ENCODE results near the gene SPAST. TPM values are rescaled to one million over a fixed set of nuclear protein-coding genes. Genes with fewer than 3 reads are reported as not detected.
"Not testable (repeated sequence)": the region's sequence is repeated elsewhere in the genome, so short reads cannot be mapped to it uniquely, and the experiment has no call there.

SPAST gene
- 10 to 100 TPM; 18.2 to 46.9 (median 23.4) TPM for total RNA-seq

DNA sequence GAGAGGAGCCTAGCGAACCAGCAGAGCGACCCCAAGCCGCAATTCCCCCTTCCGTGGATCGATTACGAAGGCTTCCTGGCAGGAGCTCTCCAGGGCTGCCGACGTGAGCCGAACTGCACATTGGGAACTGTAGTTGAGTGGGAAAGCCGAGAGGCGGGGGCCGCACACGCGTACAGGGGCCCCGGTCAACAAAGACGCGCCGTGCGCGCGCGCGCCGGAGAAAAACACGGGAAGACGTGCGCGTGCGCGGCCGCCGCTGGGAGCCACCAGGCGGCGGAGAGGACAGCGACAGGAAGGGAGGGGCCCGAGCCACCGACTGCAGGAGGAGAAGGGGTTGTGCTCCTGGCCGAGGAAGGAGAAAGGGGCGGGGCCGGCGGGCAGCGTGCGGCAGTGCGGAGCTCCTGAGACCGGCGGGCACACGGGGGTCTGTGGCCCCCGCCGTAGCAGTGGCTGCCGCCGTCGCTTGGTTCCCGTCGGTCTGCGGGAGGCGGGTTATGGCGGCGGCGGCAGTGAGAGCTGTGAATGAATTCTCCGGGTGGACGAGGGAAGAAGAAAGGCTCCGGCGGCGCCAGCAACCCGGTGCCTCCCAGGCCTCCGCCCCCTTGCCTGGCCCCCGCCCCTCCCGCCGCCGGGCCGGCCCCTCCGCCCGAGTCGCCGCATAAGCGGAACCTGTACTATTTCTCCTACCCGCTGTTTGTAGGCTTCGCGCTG is at the start of gene SPAST:
SPAST (plus strand) TSS at position 247 of the 711 bp plus-strand sequence; CDS start at position 523, 276 bp downstream.
- peak; percentile 97 to 99 (median 98) for DNase-seq
- H3K4me1 ChIP-seq: peaks cover 0 to 13% (median 3%) of the 10 kb centered on the region in 4 donors
- no peaks in the 10 kb centered on the region for H3K27me3 ChIP-seq
- TF ChIP-seq, protein P1, sequence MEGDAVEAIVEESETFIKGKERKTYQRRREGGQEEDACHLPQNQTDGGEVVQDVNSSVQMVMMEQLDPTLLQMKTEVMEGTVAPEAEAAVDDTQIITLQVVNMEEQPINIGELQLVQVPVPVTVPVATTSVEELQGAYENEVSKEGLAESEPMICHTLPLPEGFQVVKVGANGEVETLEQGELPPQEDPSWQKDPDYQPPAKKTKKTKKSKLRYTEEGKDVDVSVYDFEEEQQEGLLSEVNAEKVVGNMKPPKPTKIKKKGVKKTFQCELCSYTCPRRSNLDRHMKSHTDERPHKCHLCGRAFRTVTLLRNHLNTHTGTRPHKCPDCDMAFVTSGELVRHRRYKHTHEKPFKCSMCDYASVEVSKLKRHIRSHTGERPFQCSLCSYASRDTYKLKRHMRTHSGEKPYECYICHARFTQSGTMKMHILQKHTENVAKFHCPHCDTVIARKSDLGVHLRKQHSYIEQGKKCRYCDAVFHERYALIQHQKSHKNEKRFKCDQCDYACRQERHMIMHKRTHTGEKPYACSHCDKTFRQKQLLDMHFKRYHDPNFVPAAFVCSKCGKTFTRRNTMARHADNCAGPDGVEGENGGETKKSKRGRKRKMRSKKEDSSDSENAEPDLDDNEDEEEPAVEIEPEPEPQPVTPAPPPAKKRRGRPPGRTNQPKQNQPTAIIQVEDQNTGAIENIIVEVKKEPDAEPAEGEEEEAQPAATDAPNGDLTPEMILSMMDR (IDR thresholded peaks at IDR 0.05): peak; percentile 54 to 96 (median 76)
- peak in 1 of 2 donors; percentile 64 for TF ChIP-seq POLR2A (IDR thresholded peaks at IDR 0.05)
- H3K9me3 ChIP-seq: no peaks in the 10 kb centered on the region
- peak within 1 kb of the TSS; percentile 74 to 92 (median 84) for H3K4me3 ChIP-seq
- peak within 1 kb of the TSS; percentile 88 to 96 (median 90) for H3K27ac ChIP-seq
- peaks cover 0 to 9% (median 0%) of the 10 kb centered on the region in 3 donors for H3K36me3 ChIP-seq

DNA sequence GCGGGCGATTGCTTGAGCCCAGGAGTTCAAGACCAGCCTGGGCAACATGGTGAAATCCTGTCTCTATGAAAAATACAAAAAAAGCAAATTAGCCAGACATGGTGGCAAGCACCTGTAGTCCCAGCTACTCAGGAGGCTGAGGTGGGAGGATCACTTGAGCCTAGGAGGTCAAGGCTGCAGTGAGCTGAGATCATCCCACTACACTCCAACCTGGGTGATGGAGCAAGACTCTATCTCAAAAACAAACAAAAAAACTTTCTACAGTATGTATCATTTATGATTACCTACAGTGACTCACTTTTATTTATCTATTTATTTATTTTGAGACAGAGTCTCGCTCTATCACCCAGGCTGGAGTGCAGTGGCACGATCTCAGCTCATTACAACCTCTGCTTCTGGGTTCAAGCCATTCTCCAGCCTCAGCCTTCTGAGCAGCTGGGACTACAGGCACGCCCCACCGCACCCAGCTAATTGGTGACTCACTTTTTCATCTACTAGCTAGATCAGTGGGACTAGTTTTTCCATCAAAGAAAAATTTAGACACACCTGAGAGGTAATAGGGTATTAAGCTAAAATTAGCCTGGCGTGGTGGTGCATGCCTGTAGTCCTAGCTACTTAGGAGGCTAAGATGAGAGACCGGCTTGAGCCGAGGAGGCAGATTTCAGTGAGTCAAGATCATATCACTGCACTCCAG is 44.4 kb upstream of the SPAST start:
- not testable (repeated sequence) for H3K9me3 ChIP-seq, H3K4me3 ChIP-seq, H3K4me1 ChIP-seq, H3K27ac ChIP-seq, H3K27me3 ChIP-seq
- DNase-seq: peak in 2 of 3 donors; percentile 60 to 65
- peaks cover 0 to 27% (median 0%) of the 10 kb centered on the region in 3 donors for H3K36me3 ChIP-seq

GRCh38 chr2:32034198-32034887 is 29.0 kb upstream of the SPAST start:
- H3K4me1 ChIP-seq: peaks cover 0 to 11% (median 3%) of the 10 kb centered on the region in 4 donors
- not testable (repeated sequence) for H3K36me3 ChIP-seq, H3K9me3 ChIP-seq, H3K4me3 ChIP-seq, H3K27me3 ChIP-seq, H3K27ac ChIP-seq, DNase-seq

GRCh38 chr2:32039447-32040219 is 23.7 kb upstream of the SPAST start, which contains the start of gene DPY30:
TSS of gene DPY30 (minus strand) at chr2:32039805. CDS start at chr2:32039456, 349 bp downstream.
- Histone ChIP-seq H3K9me3 (no peaks in the 10 kb centered on the region), H3K27ac (peak within 1 kb of the TSS; percentile 71 to 86 (median 84)), H3K4me3 (peak within 1 kb of the TSS; percentile 55 to 94 (median 76)), H3K27me3 (no peaks in the 10 kb centered on the region), H3K4me1 (peaks cover 0 to 11% (median 3%) of the 10 kb centered on the region in 4 donors), H3K36me3 (peaks cover 0 to 4% (median 0%) of the 10 kb centered on the region in 3 donors)
- TF ChIP-seq, protein P1 (IDR thresholded peaks at IDR 0.05): no peak
- TF ChIP-seq POLR2A (IDR thresholded peaks at IDR 0.05): peak; percentile 83 to 85
- DNase-seq: peak; percentile 88 to 96 (median 94)

DNA sequence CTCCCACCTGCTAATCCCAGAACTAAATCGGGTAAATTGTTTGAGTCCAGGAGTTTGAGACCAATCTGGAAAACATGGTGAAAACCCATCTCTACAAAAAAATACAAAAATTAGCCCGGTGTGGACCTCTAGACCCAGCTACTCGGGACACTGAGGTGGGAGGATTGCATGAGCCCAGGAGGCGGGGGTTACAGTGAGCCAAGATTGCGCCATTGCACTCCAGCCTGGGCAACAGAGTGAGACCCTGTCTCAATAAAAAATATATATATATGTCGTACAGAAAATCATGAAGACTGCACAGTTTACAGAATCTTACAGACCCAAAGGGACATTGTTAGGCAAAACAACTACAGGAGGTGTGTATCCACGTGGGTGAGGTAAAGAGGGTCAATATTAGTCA is 19.8 kb upstream of the SPAST start:
- H3K4me3 ChIP-seq: no peak overlapping the region
- no peak for DNase-seq
- no peak overlapping the region for H3K27ac ChIP-seq
- H3K9me3 ChIP-seq: no peaks in the 10 kb centered on the region
- TF ChIP-seq, protein P1 (IDR thresholded peaks at IDR 0.05): no peak
- no peak for TF ChIP-seq POLR2A (IDR thresholded peaks at IDR 0.05)
- H3K36me3 ChIP-seq: no peaks in the 10 kb centered on the region
- no peaks in the 10 kb centered on the region for H3K27me3 ChIP-seq
- H3K4me1 ChIP-seq: peaks cover 0 to 6% (median 2%) of the 10 kb centered on the region in 4 donors

- Histone ChIP-seq H3K27ac (no peak overlapping the region), H3K36me3 (no peaks in the 10 kb centered on the region), H3K9me3 (no peaks in the 10 kb centered on the region), H3K27me3 (no peaks in the 10 kb centered on the region), H3K4me3 (no peak overlapping the region), H3K4me1 (no peaks in the 10 kb centered on the region)
- TF ChIP-seq POLR2A (IDR thresholded peaks at IDR 0.05): no peak
- TF ChIP-seq, protein P1 (IDR thresholded peaks at IDR 0.05): no peak
- no peak for DNase-seq
Observed at GRCh38 chr2:32051836-32052439, 11.4 kb upstream of the SPAST start.

DNA sequence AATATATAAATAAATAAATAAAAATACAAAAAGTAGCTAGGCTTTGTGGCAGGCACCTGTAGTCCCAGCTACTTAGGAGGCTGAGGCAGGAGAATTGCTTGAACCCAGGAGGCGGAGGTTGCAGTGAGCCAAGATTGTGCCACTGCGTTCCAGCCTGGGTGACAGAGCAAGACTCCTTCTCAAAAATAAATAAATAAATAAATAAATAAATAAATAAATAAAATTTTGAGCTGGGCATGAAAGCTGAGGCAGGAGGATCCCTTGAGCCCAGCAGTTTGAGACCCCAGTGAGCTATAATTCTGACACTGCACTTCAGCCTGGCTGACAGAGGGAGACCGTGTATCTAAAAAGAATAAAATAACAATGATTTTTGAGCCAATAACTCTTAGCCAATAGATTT is 8.8 kb upstream of the SPAST start:
- not testable (repeated sequence) for H3K27ac ChIP-seq, H3K9me3 ChIP-seq, H3K36me3 ChIP-seq, DNase-seq, H3K27me3 ChIP-seq, H3K4me3 ChIP-seq, H3K4me1 ChIP-seq

Data from Peyer's patch (tissue), 4 donors.